K562 (cell line): ENCODE measurements around the gene AIPL1. TPM values are rescaled to one million over a fixed set of nuclear protein-coding genes. Genes with fewer than 3 reads are reported as not detected.

Source experiments
- CSDE1 ChIP-seq, 2 experiments: fragments of 450-650 bp; IDR thresholded peaks; 2 replicates each; pipeline ENCODE4 v1.6.1; 2016; ENCODE audit warnings: mild to moderate bottlenecking in 1 of 2
- EGR1 ChIP-seq: fragments of 450-650 bp; conservative IDR thresholded peaks from 2 replicates; pipeline ENCODE4 v1.6.1; 2017; ENCODE audit warnings: mild to moderate bottlenecking
- MIER1 ChIP-seq: fragments of 450-650 bp; IDR thresholded peaks from 2 replicates; pipeline ENCODE4 v1.6.1; 2016; ENCODE audit warnings: antibody characterized with exemption, mild to moderate bottlenecking, low read depth
- PCBP2 ChIP-seq: fragments of 200-400 bp; formaldehyde crosslinking; IDR thresholded peaks from 2 replicates; pipeline ENCODE4 v1.6.1; 2018; ENCODE audit warnings: low read length, low read depth, mild to moderate bottlenecking, moderate library complexity; ENCODE audit not compliant: poor library complexity, severe bottlenecking
- PHF21A ChIP-seq: fragments of 450-650 bp; IDR thresholded peaks from 2 replicates; pipeline ENCODE4 v1.6.1; 2017; ENCODE audit warnings: low read depth, borderline replicate concordance
- SLC30A9 ChIP-seq: fragments of 250-450 bp; sonication (Bioruptor Pico); IDR thresholded peaks from 2 replicates; pipeline ENCODE4 v1.8.0; 2022; ENCODE audit warnings: mild to moderate bottlenecking, moderate library complexity
- SMARCA4 ChIP-seq: fragments of 450-650 bp; IDR thresholded peaks from 2 replicates; pipeline ENCODE4 v1.6.1; 2016
- SNRNP70 ChIP-seq: fragments of 200-400 bp; formaldehyde crosslinking; optimal IDR thresholded peaks from 2 replicates; pipeline ENCODE3; 2017; ENCODE audit warnings: low read depth, low read length
- ZFX ChIP-seq: sonication (generic); formaldehyde crosslinking; IDR thresholded peaks from 2 replicates; pipeline ENCODE4 v1.8.0; 2022; ENCODE audit warnings: mild to moderate bottlenecking, missing genetic modification reagents, moderate library complexity
- ZNF121 ChIP-seq: sonication (generic); formaldehyde crosslinking; conservative IDR thresholded peaks from 2 replicates; pipeline ENCODE4 v1.8.0; 2022; ENCODE audit warnings: missing genetic modification reagents
- ZNF561 ChIP-seq: fragments of 450-650 bp; formaldehyde crosslinking; conservative IDR thresholded peaks from 2 replicates; pipeline ENCODE4 v1.4.0; 2020; ENCODE audit warnings: mild to moderate bottlenecking, moderate library complexity
- ZNF644 ChIP-seq: fragments of 200-800 bp; sonication (Bioruptor generic); IDR thresholded peaks from 2 replicates; pipeline ENCODE4 v1.6.1; 2016; ENCODE audit warnings: low read depth, missing genetic modification characterization, missing compliant biosample characterization
- polyA plus RNA-seq, 8 experiments: library from polyadenylated mRNA; depleted of rRNA in 4 of 8; stranded (reverse) in 5 of 8; unstranded in 3 of 8; fragments of >200 nt; fragmentation: Nextera tagmentation in 2 of 8; fragmentation: Illumina TruSeq in 1 of 8; extraction: Ambion mirVana in 2 of 8; extraction: Trizol in 1 of 8; gene quantifications; 2 replicates each; pipeline versions ENCODE4 v1.2.1 to v1.2.3, GENCODE V29; 2011 to 2014; ENCODE audit warnings: inconsistent platforms in 1 of 8, missing spikeins in 1 of 8
- total RNA-seq, 7 experiments: library from RNA; depleted of rRNA in 6 of 7; stranded (reverse); fragments of >200 nt in 6 of 7; fragmentation: Illumina TruSeq in 2 of 7; extraction: Trizol in 2 of 7; gene quantifications; 2 replicates each; pipeline versions ENCODE4 v1.2.1 to v1.2.3, GENCODE V29; 2011 to 2021; ENCODE audit warnings: low replicate concordance in 1 of 7
- TF ChIP-seq, protein P1 (sequence below): sonication (generic); formaldehyde crosslinking; IDR thresholded peaks from 2 replicates; pipeline ENCODE4 v1.8.1; 2022; ENCODE audit warnings: missing genetic modification reagents
- TF ChIP-seq, protein P2 (sequence below): fragments of 450-650 bp; IDR thresholded peaks from 2 replicates; pipeline ENCODE4 v1.6.1; 2017; ENCODE audit warnings: antibody characterized with exemption
- TF ChIP-seq, protein P3 (sequence below): fragments of 250-450 bp; sonication (Bioruptor Pico); IDR thresholded peaks from 2 replicates; pipeline ENCODE4 v1.8.0; 2021; ENCODE audit warnings: mild to moderate bottlenecking, moderate library complexity
- TF ChIP-seq, protein P4 (sequence below): fragments of 450-650 bp; formaldehyde crosslinking; IDR thresholded peaks from 2 replicates; pipeline ENCODE4 v1.4.0; 2020; ENCODE audit warnings: mild to moderate bottlenecking, moderate library complexity
- TF ChIP-seq, protein P5 (sequence below): sonication (generic); formaldehyde crosslinking; IDR thresholded peaks from 2 replicates; pipeline ENCODE4 v1.8.0; 2022; ENCODE audit warnings: mild to moderate bottlenecking, missing genetic modification reagents
- TF ChIP-seq, protein P6 (sequence below): fragments of 250-450 bp; sonication (Bioruptor Pico); IDR thresholded peaks from 2 replicates; pipeline ENCODE4 v1.8.0; 2022; ENCODE audit warnings: inconsistent platforms

The AIPL1 gene
- total and polyA plus RNA-seq, 9 of the 15 experiments (the other 6 are each of a cell fraction or from before 2014, with no cell fraction given), result not detected

DNA sequence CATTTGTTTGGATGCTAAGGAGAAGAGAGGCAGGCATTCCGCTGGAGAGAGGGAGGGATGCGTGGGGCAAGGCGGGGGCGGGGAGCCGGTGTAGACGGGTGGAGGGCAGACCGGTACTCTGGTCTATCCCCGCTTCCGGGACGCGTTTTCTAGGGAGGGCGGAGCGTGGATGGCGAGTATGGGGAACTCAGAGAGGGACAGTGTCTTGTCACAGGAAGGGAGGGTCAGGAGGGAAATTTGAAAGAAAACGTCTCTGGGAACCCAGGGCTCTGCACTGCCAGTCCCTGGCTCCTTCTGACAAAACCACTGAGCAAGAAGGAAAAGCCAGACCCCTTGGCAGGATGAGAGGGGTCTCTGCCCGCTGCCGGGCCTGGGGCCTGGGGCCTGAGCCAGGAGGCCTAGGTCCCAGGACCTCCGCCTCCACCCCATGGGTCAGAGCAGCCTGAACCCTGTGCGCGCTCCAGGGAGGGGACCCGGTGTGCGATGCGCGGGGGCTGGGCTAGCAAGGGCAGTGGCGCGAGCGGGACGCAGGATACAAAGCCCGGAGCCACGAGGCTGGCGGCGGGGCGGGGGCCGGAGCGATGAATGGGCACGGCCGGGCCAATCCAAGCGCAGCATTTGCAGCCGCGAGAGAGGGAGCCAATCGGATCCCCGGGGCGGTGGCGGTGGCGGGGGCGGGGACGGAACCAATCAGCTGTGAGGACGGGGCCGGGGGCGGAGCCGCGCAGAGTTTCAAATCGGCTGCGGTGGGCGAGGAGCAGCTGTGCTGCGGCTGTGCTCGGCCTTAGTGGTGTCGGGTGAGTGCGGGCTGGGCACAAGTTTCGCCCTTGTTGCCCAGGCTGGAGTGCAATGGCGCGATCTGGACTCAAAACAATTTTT, 9.0 kb upstream of the AIPL1 start, which contains the start of gene PIMREG (continued):
- TF ChIP-seq, protein P1, sequence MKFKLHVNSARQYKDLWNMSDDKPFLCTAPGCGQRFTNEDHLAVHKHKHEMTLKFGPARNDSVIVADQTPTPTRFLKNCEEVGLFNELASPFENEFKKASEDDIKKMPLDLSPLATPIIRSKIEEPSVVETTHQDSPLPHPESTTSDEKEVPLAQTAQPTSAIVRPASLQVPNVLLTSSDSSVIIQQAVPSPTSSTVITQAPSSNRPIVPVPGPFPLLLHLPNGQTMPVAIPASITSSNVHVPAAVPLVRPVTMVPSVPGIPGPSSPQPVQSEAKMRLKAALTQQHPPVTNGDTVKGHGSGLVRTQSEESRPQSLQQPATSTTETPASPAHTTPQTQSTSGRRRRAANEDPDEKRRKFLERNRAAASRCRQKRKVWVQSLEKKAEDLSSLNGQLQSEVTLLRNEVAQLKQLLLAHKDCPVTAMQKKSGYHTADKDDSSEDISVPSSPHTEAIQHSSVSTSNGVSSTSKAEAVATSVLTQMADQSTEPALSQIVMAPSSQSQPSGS (CRISPR knock-in tag), result no peak
- TF ChIP-seq, protein P2, sequence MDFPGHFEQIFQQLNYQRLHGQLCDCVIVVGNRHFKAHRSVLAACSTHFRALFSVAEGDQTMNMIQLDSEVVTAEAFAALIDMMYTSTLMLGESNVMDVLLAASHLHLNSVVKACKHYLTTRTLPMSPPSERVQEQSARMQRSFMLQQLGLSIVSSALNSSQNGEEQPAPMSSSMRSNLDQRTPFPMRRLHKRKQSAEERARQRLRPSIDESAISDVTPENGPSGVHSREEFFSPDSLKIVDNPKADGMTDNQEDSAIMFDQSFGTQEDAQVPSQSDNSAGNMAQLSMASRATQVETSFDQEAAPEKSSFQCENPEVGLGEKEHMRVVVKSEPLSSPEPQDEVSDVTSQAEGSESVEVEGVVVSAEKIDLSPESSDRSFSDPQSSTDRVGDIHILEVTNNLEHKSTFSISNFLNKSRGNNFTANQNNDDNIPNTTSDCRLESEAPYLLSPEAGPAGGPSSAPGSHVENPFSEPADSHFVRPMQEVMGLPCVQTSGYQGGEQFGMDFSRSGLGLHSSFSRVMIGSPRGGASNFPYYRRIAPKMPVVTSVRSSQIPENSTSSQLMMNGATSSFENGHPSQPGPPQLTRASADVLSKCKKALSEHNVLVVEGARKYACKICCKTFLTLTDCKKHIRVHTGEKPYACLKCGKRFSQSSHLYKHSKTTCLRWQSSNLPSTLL, result no peak
- no peak; the same call in 1 of the 2 replicates for TF ChIP-seq SMARCA4
- no peak for TF ChIP-seq ZNF644 (tag)
- TF ChIP-seq ZNF121, result no peak
- TF ChIP-seq MIER1, result no peak
- no peak for TF ChIP-seq ZNF561 (CRISPR knock-in tag)
- peak; percentile 90 for TF ChIP-seq EGR1
- no peak for TF ChIP-seq PHF21A
- no peak for TF ChIP-seq SLC30A9
- TF ChIP-seq, protein P3, sequence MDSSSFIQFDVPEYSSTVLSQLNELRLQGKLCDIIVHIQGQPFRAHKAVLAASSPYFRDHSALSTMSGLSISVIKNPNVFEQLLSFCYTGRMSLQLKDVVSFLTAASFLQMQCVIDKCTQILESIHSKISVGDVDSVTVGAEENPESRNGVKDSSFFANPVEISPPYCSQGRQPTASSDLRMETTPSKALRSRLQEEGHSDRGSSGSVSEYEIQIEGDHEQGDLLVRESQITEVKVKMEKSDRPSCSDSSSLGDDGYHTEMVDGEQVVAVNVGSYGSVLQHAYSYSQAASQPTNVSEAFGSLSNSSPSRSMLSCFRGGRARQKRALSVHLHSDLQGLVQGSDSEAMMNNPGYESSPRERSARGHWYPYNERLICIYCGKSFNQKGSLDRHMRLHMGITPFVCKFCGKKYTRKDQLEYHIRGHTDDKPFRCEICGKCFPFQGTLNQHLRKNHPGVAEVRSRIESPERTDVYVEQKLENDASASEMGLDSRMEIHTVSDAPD (CRISPR knock-in tag), result no peak
- no peak for TF ChIP-seq SNRNP70
- no peak for TF ChIP-seq PCBP2
- TF ChIP-seq, protein P4, sequence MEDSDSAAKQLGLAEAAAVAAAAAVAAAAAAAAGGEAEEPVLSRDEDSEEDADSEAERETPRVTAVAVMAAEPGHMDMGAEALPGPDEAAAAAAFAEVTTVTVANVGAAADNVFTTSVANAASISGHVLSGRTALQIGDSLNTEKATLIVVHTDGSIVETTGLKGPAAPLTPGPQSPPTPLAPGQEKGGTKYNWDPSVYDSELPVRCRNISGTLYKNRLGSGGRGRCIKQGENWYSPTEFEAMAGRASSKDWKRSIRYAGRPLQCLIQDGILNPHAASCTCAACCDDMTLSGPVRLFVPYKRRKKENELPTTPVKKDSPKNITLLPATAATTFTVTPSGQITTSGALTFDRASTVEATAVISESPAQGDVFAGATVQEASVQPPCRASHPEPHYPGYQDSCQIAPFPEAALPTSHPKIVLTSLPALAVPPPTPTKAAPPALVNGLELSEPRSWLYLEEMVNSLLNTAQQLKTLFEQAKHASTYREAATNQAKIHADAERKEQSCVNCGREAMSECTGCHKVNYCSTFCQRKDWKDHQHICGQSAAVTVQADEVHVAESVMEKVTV (CRISPR knock-in tag), result no peak
- TF ChIP-seq CSDE1 (IDR thresholded peaks at IDR 0.05), result no peak
- TF ChIP-seq, protein P5, sequence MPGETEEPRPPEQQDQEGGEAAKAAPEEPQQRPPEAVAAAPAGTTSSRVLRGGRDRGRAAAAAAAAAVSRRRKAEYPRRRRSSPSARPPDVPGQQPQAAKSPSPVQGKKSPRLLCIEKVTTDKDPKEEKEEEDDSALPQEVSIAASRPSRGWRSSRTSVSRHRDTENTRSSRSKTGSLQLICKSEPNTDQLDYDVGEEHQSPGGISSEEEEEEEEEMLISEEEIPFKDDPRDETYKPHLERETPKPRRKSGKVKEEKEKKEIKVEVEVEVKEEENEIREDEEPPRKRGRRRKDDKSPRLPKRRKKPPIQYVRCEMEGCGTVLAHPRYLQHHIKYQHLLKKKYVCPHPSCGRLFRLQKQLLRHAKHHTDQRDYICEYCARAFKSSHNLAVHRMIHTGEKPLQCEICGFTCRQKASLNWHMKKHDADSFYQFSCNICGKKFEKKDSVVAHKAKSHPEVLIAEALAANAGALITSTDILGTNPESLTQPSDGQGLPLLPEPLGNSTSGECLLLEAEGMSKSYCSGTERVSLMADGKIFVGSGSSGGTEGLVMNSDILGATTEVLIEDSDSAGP (CRISPR knock-in tag), result no peak
- peak; percentile 41; the same call in 1 of the 2 replicates for TF ChIP-seq ZFX (CRISPR knock-in tag)
- TF ChIP-seq, protein P6, sequence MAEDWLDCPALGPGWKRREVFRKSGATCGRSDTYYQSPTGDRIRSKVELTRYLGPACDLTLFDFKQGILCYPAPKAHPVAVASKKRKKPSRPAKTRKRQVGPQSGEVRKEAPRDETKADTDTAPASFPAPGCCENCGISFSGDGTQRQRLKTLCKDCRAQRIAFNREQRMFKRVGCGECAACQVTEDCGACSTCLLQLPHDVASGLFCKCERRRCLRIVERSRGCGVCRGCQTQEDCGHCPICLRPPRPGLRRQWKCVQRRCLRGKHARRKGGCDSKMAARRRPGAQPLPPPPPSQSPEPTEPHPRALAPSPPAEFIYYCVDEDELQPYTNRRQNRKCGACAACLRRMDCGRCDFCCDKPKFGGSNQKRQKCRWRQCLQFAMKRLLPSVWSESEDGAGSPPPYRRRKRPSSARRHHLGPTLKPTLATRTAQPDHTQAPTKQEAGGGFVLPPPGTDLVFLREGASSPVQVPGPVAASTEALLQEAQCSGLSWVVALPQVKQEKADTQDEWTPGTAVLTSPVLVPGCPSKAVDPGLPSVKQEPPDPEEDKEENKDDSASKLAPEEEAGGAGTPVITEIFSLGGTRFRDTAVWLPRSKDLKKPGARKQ, result no peak
